Activated gamma-delta T cell (primary cell): ENCODE measurements around the gene ODAD2.
"Not testable (repeated sequence)": the region's sequence is repeated elsewhere in the genome, so short reads cannot be mapped to it uniquely, and the experiment has no call there.

ENCODE experiments used
- DNase-seq: peaks from one replicate; lab custom pipeline; 2025; lab: John Stamatoyannopoulos, UW

ODAD2 gene

GRCh38 chr10:27970795-27971194 lies 28.1 kb downstream of the ODAD2 start:
- not testable (repeated sequence) for DNase-seq

GRCh38 chr10:27969931-27970330 lies 28.9 kb downstream of the ODAD2 start:
- not testable (repeated sequence) for DNase-seq

GRCh38 chr10:27959093-27959715 lies 39.7 kb downstream of the ODAD2 start:
- DNase-seq: no peak

- DNase-seq: not testable (repeated sequence)
Measured at GRCh38 chr10:27958383-27958782, 40.5 kb downstream of the ODAD2 start.

- no peak for DNase-seq
Measured at GRCh38 chr10:27950242-27950564, 48.7 kb downstream of the ODAD2 start.

- no peak for DNase-seq
Measured at GRCh38 chr10:27949528-27950241, 49.2 kb downstream of the ODAD2 start.

- DNase-seq: no peak
Measured at GRCh38 chr10:27948186-27948585, 50.7 kb downstream of the ODAD2 start.

- no peak for DNase-seq
Measured at GRCh38 chr10:27947540-27947939, 51.3 kb downstream of the ODAD2 start.

GRCh38 chr10:27944005-27944404 lies 54.9 kb downstream of the ODAD2 start:
- no peak for DNase-seq

- DNase-seq: no peak
Measured at GRCh38 chr10:27914888-27915287, 84.0 kb downstream of the ODAD2 start.

- DNase-seq: no peak
Measured at GRCh38 chr10:27912231-27912630, 86.6 kb downstream of the ODAD2 start.

GRCh38 chr10:27911539-27911938 lies 87.3 kb downstream of the ODAD2 start:
- no peak for DNase-seq

- DNase-seq: no peak
Measured at GRCh38 chr10:27911011-27911410, 87.9 kb downstream of the ODAD2 start.

- DNase-seq: no peak
Measured at GRCh38 chr10:27908231-27908630, 90.6 kb downstream of the ODAD2 start.

- DNase-seq: not testable (repeated sequence)
Measured at GRCh38 chr10:27899485-27899884, 99.4 kb downstream of the ODAD2 start.

- no peak for DNase-seq
Measured at GRCh38 chr10:27899058-27899457, 99.8 kb downstream of the ODAD2 start.

- no peak for DNase-seq
Measured at GRCh38 chr10:27893358-27893954, 105.4 kb downstream of the ODAD2 start.

GRCh38 chr10:27890971-27891370 lies 107.9 kb downstream of the ODAD2 start:
- no peak for DNase-seq

GRCh38 chr10:27889518-27889917 lies 109.4 kb downstream of the ODAD2 start:
- no peak for DNase-seq

- DNase-seq: no peak
Measured at GRCh38 chr10:27884185-27884641, 114.7 kb downstream of the ODAD2 start.

GRCh38 chr10:27878281-27878680 lies 120.6 kb downstream of the ODAD2 start:
- DNase-seq: no peak

GRCh38 chr10:27865221-27865635 lies 133.7 kb downstream of the ODAD2 start:
- no peak for DNase-seq

- DNase-seq: no peak
Measured at GRCh38 chr10:27861781-27862180, 137.1 kb downstream of the ODAD2 start.
